Heart left ventricle (tissue), 16 donors: ENCODE results near the gene IFIH1. TPM values are rescaled to one million over a fixed set of nuclear protein-coding genes. Genes with fewer than 3 reads are reported as not detected.

Experiments used
- ATAC-seq, 4 donors: fragments of 200-7000 bp; cut with Tn5 transposase; one replicate each; pipeline ENCODE4 v1.9.1; 2020 to 2022; ENCODE audit warnings: moderate library complexity in 4 of 4, mild to moderate bottlenecking in 3 of 4, moderate number of reproducible peaks in 1 of 4
- DNase-seq, 5 donors: peaks; one replicate each; pipeline ENCODE4 v3.0.0-alpha.2; 2020
- H3K27ac ChIP-seq, 12 donors: fragments of 200-600 bp; sonication (generic) in 4 of 12; one replicate each; pipeline versions ENCODE4 v1.5.0 to v1.8.0; 2016 to 2022; ENCODE audit warnings: mild to moderate bottlenecking in 2 of 12
- H3K27me3 ChIP-seq, 9 donors: fragments of 200-600 bp; sonication (generic) in 2 of 9; one replicate each; pipeline versions ENCODE4 v1.5.1 to v1.8.0; 2016 to 2022; ENCODE audit warnings: mild to moderate bottlenecking in 3 of 9
- H3K36me3 ChIP-seq, 9 donors: fragments of 200-600 bp; sonication (generic) in 2 of 9; one replicate each; pipeline versions ENCODE4 v1.5.0 to v1.8.0; 2018 to 2022; ENCODE audit warnings: mild to moderate bottlenecking in 2 of 9
- H3K4me1 ChIP-seq, 12 donors: fragments of 200-600 bp; sonication (generic) in 4 of 12; one replicate each; pipeline versions ENCODE4 v1.5.0 to v1.8.0; 2016 to 2022; ENCODE audit warnings: mild to moderate bottlenecking in 3 of 12
- H3K4me3 ChIP-seq, 12 donors: fragments of 200-600 bp; sonication (generic) in 4 of 12; one replicate each; pipeline versions ENCODE4 v1.5.0 to v1.8.0; 2017 to 2022; ENCODE audit warnings: mild to moderate bottlenecking in 9 of 12, moderate library complexity in 4 of 12
- H3K9me3 ChIP-seq, 12 donors: fragments of 200-600 bp; sonication (generic) in 4 of 12; one replicate each; pipeline versions ENCODE4 v1.5.0 to v1.8.0; 2016 to 2022; ENCODE audit warnings: mild to moderate bottlenecking in 1 of 12
- CTCF ChIP-seq, 12 donors: fragments of 200-600 bp; sonication (generic) in 4 of 12; IDR thresholded peaks; one replicate each; pipeline versions ENCODE4 v1.5.0 to v1.8.0; 2018 to 2022; ENCODE audit warnings: antibody characterized with exemption in 12 of 12, mild to moderate bottlenecking in 5 of 12
- POLR2A ChIP-seq, 2 donors: fragments of 450-650 bp; IDR thresholded peaks; one replicate each; pipeline ENCODE4 v1.6.1; 2017; ENCODE audit warnings: antibody characterized with exemption in 2 of 2, mild to moderate bottlenecking in 2 of 2, moderate library complexity in 2 of 2
- WGBS, 4 donors: extraction: QIAGEN DNeasy Blood & Tissue Kit in 2 of 4; methylation state at CpG; one replicate each; pipeline versions ENCODE4 v1.1.5 to v1.1.7; 2013 to 2018; 5-methylcytosine and 5-hydroxymethylcytosine counted together
- intact Hi-C, 10 donors: fragments of 100-400 bp; cut with DNase I; formaldehyde crosslinking; loops; one replicate each; pipeline versions ENCODE4 v1.11.1 to v1.14.2; 2022
- polyA plus RNA-seq, 2 donors: library from polyadenylated mRNA; stranded (reverse); fragments of 200-250 nt; gene quantifications; one replicate each; pipeline ENCODE4 v1.2.3, GENCODE V29; 2013
- total RNA-seq, 9 donors: library from RNA; depleted of rRNA in 2 of 9; stranded (reverse); fragments of >200 nt in 2 of 9; fragmentation: NEBNext Ultra II Directional in 3 of 9; extraction: Animal tissue kit (Norgen Biotek cat#: 25700) in 3 of 9; gene quantifications; one replicate each; pipeline versions ENCODE4 v1.1.0 to v1.2.4, GENCODE V29; 2016 to 2023
- donor health status: ischemic (EF 13 %, LVEDD 7.1; RV severe dilation, severe dysfunction).
- donor health status: healthy with polysubstance abuse.
- donor health status: DM: no; HTN: yes; CAD: no.
- donor health status: DM: no; HTN: no; CAD: no.
- donor health status: ischemic (EF 25% LVEDD 6.9; RV normal size, moderate dysfunction).
- donor health status: ischemic (EF 25% LVEDD 5.7; RV mildly dilated, moderate dysfunction).
- donor health status: healthy.
- donor health status: DM: yes; HTN: yes; CAD: no.
- donor health status: ischemic (EF 35%, LVEDD 5.7; RV mildly dilated, moderate dysfunction).
- donor health status: nonischemic (EF 11% LVEDD 7.7; RV severe dilation, severe dysfunction).
- donor health status: DM: yes; HTN: yes; CAD: no.
- donor health status: PGD.
- donor health status: ischemic (EF 29% LVEDD 5.4; RV normal size, mild dysfunction).
- donor health status: nonischemic (EF 23%, LVEDD 6.1; RV moderate dilation, normal function).

The IFIH1 gene
- total and polyA plus RNA-seq, 11 donors, result 3.4 to 24.2 (median 5.5) TPM

GRCh38 chr2:162282765-162283425 is 35.6 kb downstream of the IFIH1 start:
- no peaks in the 10 kb centered on the region for H3K4me1 ChIP-seq
- 68 to 81% (median 78%) methylated on average over 4 of the region's 4 CpGs for WGBS, 4 donors
- TF ChIP-seq CTCF (IDR thresholded peaks at IDR 0.05) (no peak), POLR2A (IDR thresholded peaks at IDR 0.05) (no peak)
- no peaks in the 10 kb centered on the region for H3K9me3 ChIP-seq
- H3K27me3 ChIP-seq, result no peaks in the 10 kb centered on the region
- DNase-seq, result no peak
- peak overlapping the region in 1 of 12 donors; percentile 14 for H3K27ac ChIP-seq
- peaks cover 0 to 99% (median 85%) of the 10 kb centered on the region in 9 donors for H3K36me3 ChIP-seq
- no peak overlapping the region for H3K4me3 ChIP-seq
- ATAC-seq, result peak; percentile 13 to 67 (median 40)
- intact Hi-C loops, result loop anchor here in 1 of 10 donors (10.0 kb wide), 1 partner anchor 138 kb away; no protein-coding TSS in a partner anchor

- intact Hi-C loops, result loop anchor here in 1 of 10 donors (10.0 kb wide), 1 partner anchor 136 kb away; no protein-coding TSS in a partner anchor
- no peaks in the 10 kb centered on the region for H3K9me3 ChIP-seq
- peaks cover 0 to 99% (median 85%) of the 10 kb centered on the region in 9 donors for H3K36me3 ChIP-seq
- no peak for TF ChIP-seq POLR2A (IDR thresholded peaks at IDR 0.05)
- TF ChIP-seq CTCF (IDR thresholded peaks at IDR 0.05), result no peak
- no peak overlapping the region for H3K4me3 ChIP-seq
- H3K4me1 ChIP-seq, result peaks cover 0 to 7% (median 0%) of the 10 kb centered on the region in 12 donors
- DNase-seq (no peak), ATAC-seq (no peak)
- 94 to 98% (median 97%) methylated on average over 1 of the region's 1 CpG for WGBS, 4 donors
- H3K27me3 ChIP-seq, result no peaks in the 10 kb centered on the region
- H3K27ac ChIP-seq, result no peak overlapping the region
These were observed 37.8 kb downstream of the IFIH1 start for GRCh38 chr2:162280654-162281053.

- no peak for ATAC-seq
- peaks cover 0 to 99% (median 81%) of the 10 kb centered on the region in 9 donors for H3K36me3 ChIP-seq
These were observed 41.1 kb downstream of the IFIH1 start for GRCh38 chr2:162277381-162277780.

More at GRCh38 chr2:162277381-162277780, 41.1 kb downstream of the IFIH1 start:
- intact Hi-C loops, result no loop called here
- no peak for TF ChIP-seq CTCF (IDR thresholded peaks at IDR 0.05)
- TF ChIP-seq POLR2A (IDR thresholded peaks at IDR 0.05), result no peak
- 86 to 92% (median 87%) methylated on average over 4 of the region's 4 CpGs for WGBS, 4 donors
- Histone ChIP-seq H3K4me1 (peaks cover 0 to 7% (median 0%) of the 10 kb centered on the region in 12 donors), H3K9me3 (no peaks in the 10 kb centered on the region), H3K4me3 (no peak overlapping the region), H3K27ac (peak overlapping the region in 1 of 12 donors; percentile 40), H3K27me3 (no peaks in the 10 kb centered on the region)
- DNase-seq, result no peak
